ENCODE results near the gene PRSS56. TPM values are rescaled to one million over a fixed set of nuclear protein-coding genes. Genes with fewer than 3 reads are reported as not detected.

PRSS56 gene
- total RNA-seq = not detected in 2 replicates

- no peak for DNase-seq (ENCODE audit: low read depth)
- Histone ChIP-seq H3K4me3 (ENCODE audit: low read depth, low read length) (no peak within 1 kb of the TSS), H3K27me3 (ENCODE audit: control insufficient read depth, insufficient read depth, low read length) (peaks cover 70% of the 10 kb centered on the region), H3K36me3 (ENCODE audit: control insufficient read depth, insufficient read depth, low read length) (no peaks in the 10 kb centered on the region)
- TF ChIP-seq, protein P1, sequence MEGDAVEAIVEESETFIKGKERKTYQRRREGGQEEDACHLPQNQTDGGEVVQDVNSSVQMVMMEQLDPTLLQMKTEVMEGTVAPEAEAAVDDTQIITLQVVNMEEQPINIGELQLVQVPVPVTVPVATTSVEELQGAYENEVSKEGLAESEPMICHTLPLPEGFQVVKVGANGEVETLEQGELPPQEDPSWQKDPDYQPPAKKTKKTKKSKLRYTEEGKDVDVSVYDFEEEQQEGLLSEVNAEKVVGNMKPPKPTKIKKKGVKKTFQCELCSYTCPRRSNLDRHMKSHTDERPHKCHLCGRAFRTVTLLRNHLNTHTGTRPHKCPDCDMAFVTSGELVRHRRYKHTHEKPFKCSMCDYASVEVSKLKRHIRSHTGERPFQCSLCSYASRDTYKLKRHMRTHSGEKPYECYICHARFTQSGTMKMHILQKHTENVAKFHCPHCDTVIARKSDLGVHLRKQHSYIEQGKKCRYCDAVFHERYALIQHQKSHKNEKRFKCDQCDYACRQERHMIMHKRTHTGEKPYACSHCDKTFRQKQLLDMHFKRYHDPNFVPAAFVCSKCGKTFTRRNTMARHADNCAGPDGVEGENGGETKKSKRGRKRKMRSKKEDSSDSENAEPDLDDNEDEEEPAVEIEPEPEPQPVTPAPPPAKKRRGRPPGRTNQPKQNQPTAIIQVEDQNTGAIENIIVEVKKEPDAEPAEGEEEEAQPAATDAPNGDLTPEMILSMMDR (IDR thresholded peaks at IDR 0.05; ENCODE audit: insufficient read depth, low read length, poor library complexity, severe bottlenecking) = no peak
Measured at GRCh38 chr2:232519581-232520438, at the start of gene PRSS56. TSS of gene PRSS56 (plus strand) at chr2:232520388. CDS start at chr2:232520599, 211 bp downstream.

DNA sequence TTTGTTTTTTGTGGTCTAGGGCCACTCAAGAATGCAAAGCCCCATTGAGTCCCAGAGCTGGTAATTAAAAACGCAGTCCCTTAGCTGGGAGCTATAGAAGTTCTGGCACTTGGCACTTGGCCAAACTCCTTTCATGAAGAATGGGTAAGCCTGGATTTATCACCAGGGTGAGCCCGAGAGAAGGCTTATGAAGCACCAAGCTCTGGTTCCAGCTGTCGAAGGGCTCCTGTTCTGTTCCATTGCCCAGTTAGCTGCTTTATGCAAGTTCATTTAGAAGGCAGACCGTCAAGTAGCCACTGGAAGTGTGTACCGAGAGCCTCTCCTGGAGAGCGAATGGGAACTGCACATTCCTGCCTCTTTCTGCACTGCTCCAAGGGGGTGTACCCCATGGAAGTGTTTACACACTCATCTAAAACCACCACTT, 46.7 kb upstream of the PRSS56 start:
- no peak for DNase-seq (ENCODE audit: low read depth)
- Histone ChIP-seq H3K36me3 (ENCODE audit: control insufficient read depth, insufficient read depth, low read length) (no peaks in the 10 kb centered on the region), H3K4me3 (ENCODE audit: low read depth, low read length) (no peak overlapping the region), H3K27me3 (ENCODE audit: control insufficient read depth, insufficient read depth, low read length) (peaks cover 19% of the 10 kb centered on the region)
- TF ChIP-seq, protein P1 (IDR thresholded peaks at IDR 0.05; ENCODE audit: insufficient read depth, low read length, poor library complexity, severe bottlenecking) = no peak

DNA sequence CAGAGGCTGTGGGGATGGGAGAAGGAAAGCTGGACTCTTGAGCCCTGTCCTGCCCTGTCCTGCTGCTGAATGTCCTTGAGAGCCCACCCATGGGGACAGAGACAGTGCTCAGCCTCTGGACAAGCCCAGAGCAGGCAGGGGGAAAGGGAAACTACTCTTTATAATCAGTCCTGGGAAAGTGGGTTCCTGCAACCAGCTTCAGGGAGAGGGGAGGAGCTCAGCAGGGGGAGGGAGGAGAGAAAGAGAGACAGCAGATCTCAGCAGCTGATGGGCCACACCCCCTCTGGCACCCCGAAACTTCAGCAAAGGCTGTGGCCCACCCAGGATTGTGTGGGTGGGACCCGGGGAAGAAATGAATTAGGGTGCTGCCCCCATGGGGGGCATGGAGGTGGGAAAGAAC, 44.1 kb upstream of the PRSS56 start:
- peaks cover 27% of the 10 kb centered on the region for H3K27me3 ChIP-seq (ENCODE audit: control insufficient read depth, insufficient read depth, low read length)
- TF ChIP-seq, protein P1 (IDR thresholded peaks at IDR 0.05; ENCODE audit: insufficient read depth, low read length, poor library complexity, severe bottlenecking) = no peak
- H3K4me3 ChIP-seq (ENCODE audit: low read depth, low read length) = no peak overlapping the region
- no peak for DNase-seq (ENCODE audit: low read depth)
- no peaks in the 10 kb centered on the region for H3K36me3 ChIP-seq (ENCODE audit: control insufficient read depth, insufficient read depth, low read length)

DNA sequence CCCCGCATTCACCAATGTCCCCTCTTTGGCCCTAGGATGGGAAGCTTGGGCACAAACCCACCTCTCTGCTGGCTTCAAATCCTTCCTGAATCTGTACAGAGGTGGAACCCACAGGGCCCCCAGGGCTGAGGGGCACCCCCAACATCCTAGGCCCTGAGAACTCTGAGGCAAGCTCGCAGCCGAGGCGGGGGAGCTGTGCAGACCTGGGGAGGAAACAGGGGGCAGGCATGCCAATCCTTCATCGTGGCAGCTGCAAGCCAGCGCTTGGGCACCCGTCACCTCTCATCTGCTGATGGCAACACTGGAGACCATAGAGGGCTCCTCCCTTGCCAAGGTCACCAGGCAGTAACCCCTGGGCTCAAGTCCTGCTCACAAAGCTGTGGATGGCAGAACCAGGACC, 43.4 kb upstream of the PRSS56 start:
- Histone ChIP-seq H3K36me3 (ENCODE audit: control insufficient read depth, insufficient read depth, low read length) (no peaks in the 10 kb centered on the region), H3K4me3 (ENCODE audit: low read depth, low read length) (no peak overlapping the region), H3K27me3 (ENCODE audit: control insufficient read depth, insufficient read depth, low read length) (peaks cover 29% of the 10 kb centered on the region)
- TF ChIP-seq, protein P1 (IDR thresholded peaks at IDR 0.05; ENCODE audit: insufficient read depth, low read length, poor library complexity, severe bottlenecking) = no peak
- DNase-seq (ENCODE audit: low read depth) = no peak

GRCh38 chr2:232477751-232478510, 42.3 kb upstream of the PRSS56 start:
- H3K27me3 ChIP-seq (ENCODE audit: control insufficient read depth, insufficient read depth, low read length) = peaks cover 31% of the 10 kb centered on the region
- TF ChIP-seq, protein P1 (IDR thresholded peaks at IDR 0.05; ENCODE audit: insufficient read depth, low read length, poor library complexity, severe bottlenecking) = no peak
- H3K4me3 ChIP-seq (ENCODE audit: low read depth, low read length) = no peak overlapping the region
- DNase-seq (ENCODE audit: low read depth) = no peak
- H3K36me3 ChIP-seq (ENCODE audit: control insufficient read depth, insufficient read depth, low read length) = no peaks in the 10 kb centered on the region

Data from kidney epithelial cell (primary cell).